Measurements from ENCODE around the gene TRIP6. TPM values are rescaled to one million over a fixed set of nuclear protein-coding genes. Genes with fewer than 3 reads are reported as not detected.

TRIP6 gene
- 10 to 100 TPM; 34.4 to 39.2 TPM for total RNA-seq

GRCh38 chr7:100867040-100867775 lies at the start of gene TRIP6:
Gene TRIP6 (plus strand): TSS chr7:100867387. CDS start chr7:100867498, 111 bp downstream.
- DNase-seq (ENCODE audit: low spot score in 2 of 2) (peak; percentile 62 to 84), ATAC-seq (peak; percentile 72 to 88)
- H3K9me3 Mint-ChIP-seq = no peaks in the 10 kb centered on the region
- H3K36me3 Mint-ChIP-seq = peaks cover 6 to 11% of the 10 kb centered on the region in 2 donors
- peak within 1 kb of the TSS; percentile 96 to 98 for H3K27ac Mint-ChIP-seq

DNA sequence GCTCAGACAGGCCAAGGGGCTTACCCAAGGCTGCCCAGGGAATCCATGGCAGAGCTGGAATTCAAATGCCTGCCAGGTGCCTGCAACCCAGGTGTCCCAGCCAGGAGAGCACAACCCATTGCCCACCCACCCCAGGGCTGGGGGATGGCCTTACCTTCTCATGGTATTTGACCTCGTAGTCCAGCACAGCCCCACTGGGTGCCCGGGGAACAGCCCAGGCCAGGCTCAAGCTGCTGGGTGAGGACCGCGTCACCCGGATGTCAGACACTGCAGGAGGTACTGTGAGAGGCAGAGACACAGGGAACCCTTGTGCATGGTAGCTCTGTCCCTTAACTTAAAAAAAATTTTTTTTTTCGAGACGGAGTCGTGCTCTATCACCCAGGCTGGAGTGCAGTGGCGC lies 48.8 kb upstream of the TRIP6 start:
- no peak for DNase-seq (ENCODE audit: low spot score in 2 of 2)

DNA sequence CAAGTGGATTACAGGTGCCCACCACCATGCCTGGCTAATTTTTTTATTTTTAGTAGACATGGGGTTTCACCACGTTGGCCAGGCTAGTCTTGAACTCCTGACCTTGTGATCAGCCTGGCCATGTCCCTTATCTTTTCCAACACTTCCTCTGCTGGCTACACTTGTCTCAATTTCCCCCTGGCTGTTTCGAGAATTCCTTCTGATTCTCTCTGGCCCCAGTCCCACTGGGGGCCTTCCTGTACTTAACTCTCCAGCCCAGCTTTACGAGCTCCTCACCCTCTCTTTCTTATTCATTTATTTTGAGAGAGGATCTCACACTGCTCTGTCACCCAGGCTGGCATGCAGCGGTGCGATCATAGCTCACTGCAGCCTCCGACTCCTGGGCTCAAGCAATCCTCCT lies 48.4 kb upstream of the TRIP6 start:
- Mint-ChIP-seq H3K36me3 (no peaks in the 10 kb centered on the region), H3K27ac (peak overlapping the region in 1 of 2 donors; percentile 69), H3K9me3 (no peaks in the 10 kb centered on the region)
- DNase-seq (ENCODE audit: low spot score in 2 of 2) = no peak
- no peak for ATAC-seq

More for the DNA sequence above, 48.8 kb upstream of the TRIP6 start:
- no peaks in the 10 kb centered on the region for H3K36me3 Mint-ChIP-seq
- no peak overlapping the region for H3K27ac Mint-ChIP-seq
- H3K9me3 Mint-ChIP-seq = no peaks in the 10 kb centered on the region
- ATAC-seq = no peak

DNA sequence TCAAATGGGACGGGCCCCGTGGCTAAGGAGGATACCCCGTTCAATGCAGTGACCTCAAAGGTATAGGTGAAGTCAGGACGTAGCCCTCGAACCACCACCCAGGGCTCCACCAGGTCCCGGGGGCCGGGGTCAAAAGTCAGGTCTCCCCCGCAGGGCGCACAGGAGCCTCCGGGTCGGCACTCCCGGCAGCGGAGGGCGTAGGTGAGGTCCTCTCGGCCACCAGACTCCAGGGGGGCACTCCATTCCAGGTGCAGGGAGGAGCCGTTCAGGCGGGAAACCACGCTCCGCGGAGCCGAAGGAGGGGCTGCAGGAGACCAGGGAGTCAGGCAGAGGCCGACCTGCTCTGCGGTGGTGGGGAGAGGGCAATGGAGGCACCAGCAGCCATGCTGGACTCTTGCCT lies 47.6 kb upstream of the TRIP6 start:
- no peak for DNase-seq (ENCODE audit: low spot score in 2 of 2)
- no peaks in the 10 kb centered on the region for H3K9me3 Mint-ChIP-seq
- H3K36me3 Mint-ChIP-seq = no peaks in the 10 kb centered on the region
- no peak for ATAC-seq
- no peak overlapping the region for H3K27ac Mint-ChIP-seq

GRCh38 chr7:100822236-100823139 lies 44.7 kb upstream of the TRIP6 start:
- ATAC-seq = no peak
- no peak for DNase-seq (ENCODE audit: low spot score in 2 of 2)
- Mint-ChIP-seq H3K27ac (no peak overlapping the region), H3K36me3 (peaks cover 0 to 6% of the 10 kb centered on the region in 2 donors), H3K9me3 (no peaks in the 10 kb centered on the region)

DNA sequence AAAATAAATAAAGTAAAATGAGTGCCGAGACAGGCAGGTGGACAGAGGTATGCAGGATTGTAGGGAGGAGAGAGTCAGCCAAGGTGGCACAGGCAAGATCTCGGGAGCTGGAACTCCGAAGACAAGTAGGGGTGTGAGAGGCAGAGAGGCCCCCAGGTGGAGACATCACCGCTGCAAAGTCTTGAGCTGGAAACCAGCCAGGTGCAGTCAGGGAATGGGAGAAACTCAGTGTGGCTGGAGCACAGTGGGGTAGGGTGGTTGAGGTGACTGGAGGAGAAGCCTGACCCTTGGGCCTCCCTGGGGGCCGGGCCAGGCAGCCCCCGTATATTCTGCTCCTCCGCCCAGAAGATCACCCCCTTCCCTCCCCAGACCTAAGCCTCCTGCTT lies 44.1 kb upstream of the TRIP6 start:
- ATAC-seq (no peak), DNase-seq (ENCODE audit: low spot score in 2 of 2) (no peak)
- peaks cover 4 to 11% of the 10 kb centered on the region in 2 donors for H3K36me3 Mint-ChIP-seq
- no peak overlapping the region for H3K27ac Mint-ChIP-seq
- no peaks in the 10 kb centered on the region for H3K9me3 Mint-ChIP-seq

- H3K36me3 Mint-ChIP-seq = peaks cover 4 to 12% of the 10 kb centered on the region in 2 donors
- H3K27ac Mint-ChIP-seq = no peak overlapping the region
- no peaks in the 10 kb centered on the region for H3K9me3 Mint-ChIP-seq
- ATAC-seq (no peak), DNase-seq (ENCODE audit: low spot score in 2 of 2) (no peak)
Observed at GRCh38 chr7:100823534-100823933, 43.7 kb upstream of the TRIP6 start.

DNA sequence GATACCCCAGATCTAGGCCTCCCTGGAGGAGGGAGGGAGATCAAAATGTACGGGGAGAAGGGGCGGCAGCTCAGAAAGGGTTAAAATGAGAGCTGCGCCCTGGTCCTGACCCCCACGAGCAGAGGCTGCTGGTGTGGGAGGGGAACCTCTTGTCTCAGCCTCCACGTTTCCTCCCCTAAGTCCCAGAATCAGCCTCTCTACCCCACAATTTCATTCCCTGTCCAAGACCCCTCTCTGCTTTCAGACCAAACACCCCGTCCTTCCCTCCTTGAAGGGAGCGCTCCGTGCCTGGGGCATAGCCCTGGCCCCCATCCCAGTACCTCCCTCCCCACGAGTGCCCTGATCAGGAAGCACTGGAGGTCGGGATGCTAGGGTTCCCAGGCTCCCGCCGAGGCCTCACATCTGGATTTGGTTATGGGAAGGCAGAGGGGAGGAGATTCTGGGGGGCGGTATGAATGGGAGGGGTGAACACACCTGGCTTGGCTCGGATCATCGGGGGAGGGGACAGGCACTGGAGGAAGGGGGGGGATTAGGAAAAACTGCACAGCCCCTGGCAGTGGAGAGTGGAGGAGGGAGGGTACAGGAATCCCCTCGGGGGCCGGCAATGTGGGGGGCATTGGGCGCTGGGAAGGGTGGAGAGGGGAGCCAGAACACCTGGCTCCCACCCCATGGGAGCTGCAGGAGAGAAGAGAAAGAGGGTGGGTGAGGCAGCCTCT lies 42.5 kb upstream of the TRIP6 start:
- ATAC-seq (no peak), DNase-seq (ENCODE audit: low spot score in 2 of 2) (no peak)
- H3K36me3 Mint-ChIP-seq = peaks cover 4 to 12% of the 10 kb centered on the region in 2 donors
- no peaks in the 10 kb centered on the region for H3K9me3 Mint-ChIP-seq
- H3K27ac Mint-ChIP-seq = no peak overlapping the region

DNA sequence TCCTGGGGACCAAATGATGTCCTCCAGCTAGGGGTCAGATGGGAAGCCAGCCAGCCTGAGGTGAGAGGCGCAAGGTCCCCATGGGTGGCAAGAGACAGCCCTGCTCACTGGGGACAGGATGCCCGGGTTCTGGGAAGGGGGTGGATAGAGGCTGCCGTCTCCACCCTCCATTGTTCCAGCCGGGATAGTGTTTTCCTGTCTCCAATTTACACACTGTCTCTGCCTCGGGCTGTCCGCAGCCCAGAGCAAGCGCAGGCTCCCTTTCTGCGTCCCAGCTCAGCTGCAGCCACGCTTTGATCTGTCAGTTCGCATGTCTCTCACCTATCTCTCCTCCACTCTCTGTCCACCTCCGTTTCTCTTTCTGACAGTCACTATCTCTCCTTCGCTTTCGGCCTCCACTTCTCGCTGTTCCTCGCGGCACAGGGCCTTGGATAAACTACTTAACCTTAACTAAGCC lies 41.9 kb upstream of the TRIP6 start:
- Mint-ChIP-seq H3K27ac (no peak overlapping the region), H3K36me3 (peaks cover 4 to 12% of the 10 kb centered on the region in 2 donors), H3K9me3 (no peaks in the 10 kb centered on the region)
- DNase-seq (ENCODE audit: low spot score in 2 of 2) (no peak), ATAC-seq (no peak)

GRCh38 chr7:100825751-100826513 lies 41.3 kb upstream of the TRIP6 start:
- no peaks in the 10 kb centered on the region for H3K9me3 Mint-ChIP-seq
- H3K36me3 Mint-ChIP-seq = peaks cover 4 to 12% of the 10 kb centered on the region in 2 donors
- DNase-seq (ENCODE audit: low spot score in 2 of 2) = no peak
- ATAC-seq = no peak
- no peak overlapping the region for H3K27ac Mint-ChIP-seq

- Mint-ChIP-seq H3K36me3 (peaks cover 4 to 12% of the 10 kb centered on the region in 2 donors), H3K27ac (no peak overlapping the region), H3K9me3 (no peaks in the 10 kb centered on the region)
- ATAC-seq = peak in 1 of 2 donors; percentile 67
- no peak for DNase-seq (ENCODE audit: low spot score in 2 of 2)
Observed at GRCh38 chr7:100826514-100827329, 40.5 kb upstream of the TRIP6 start.

GRCh38 chr7:100827330-100828226 lies 39.6 kb upstream of the TRIP6 start, which contains the start of gene EPHB4:
Gene EPHB4 (minus strand): TSS chr7:100827523. CDS start chr7:100827030, 493 bp downstream.
- no peak for DNase-seq (ENCODE audit: low spot score in 2 of 2)
- no peaks in the 10 kb centered on the region for H3K9me3 Mint-ChIP-seq
- peaks cover 4 to 12% of the 10 kb centered on the region in 2 donors for H3K36me3 Mint-ChIP-seq
- no peak within 1 kb of the TSS for H3K27ac Mint-ChIP-seq
- ATAC-seq = peak in 1 of 2 donors; percentile 69

GRCh38 chr7:100829150-100829716 lies 38.0 kb upstream of the TRIP6 start:
- DNase-seq (ENCODE audit: low spot score in 2 of 2) (no peak), ATAC-seq (no peak)
- peaks cover 4 to 12% of the 10 kb centered on the region in 2 donors for H3K36me3 Mint-ChIP-seq
- H3K27ac Mint-ChIP-seq = no peak overlapping the region
- no peaks in the 10 kb centered on the region for H3K9me3 Mint-ChIP-seq

- Mint-ChIP-seq H3K9me3 (no peaks in the 10 kb centered on the region), H3K36me3 (peaks cover 4 to 12% of the 10 kb centered on the region in 2 donors), H3K27ac (no peak overlapping the region)
- DNase-seq (ENCODE audit: low spot score in 2 of 2) (no peak), ATAC-seq (no peak)
Observed at GRCh38 chr7:100830396-100830795, 36.8 kb upstream of the TRIP6 start.

All from activated naive CD4-positive, alpha-beta T cell treated with anti-CD3 and anti-CD28 coated beads, Interleukin-2, amount 50 U/mL, for 72 hours (primary cell).